ENCODE results near the gene CALCOCO1.

DNA sequence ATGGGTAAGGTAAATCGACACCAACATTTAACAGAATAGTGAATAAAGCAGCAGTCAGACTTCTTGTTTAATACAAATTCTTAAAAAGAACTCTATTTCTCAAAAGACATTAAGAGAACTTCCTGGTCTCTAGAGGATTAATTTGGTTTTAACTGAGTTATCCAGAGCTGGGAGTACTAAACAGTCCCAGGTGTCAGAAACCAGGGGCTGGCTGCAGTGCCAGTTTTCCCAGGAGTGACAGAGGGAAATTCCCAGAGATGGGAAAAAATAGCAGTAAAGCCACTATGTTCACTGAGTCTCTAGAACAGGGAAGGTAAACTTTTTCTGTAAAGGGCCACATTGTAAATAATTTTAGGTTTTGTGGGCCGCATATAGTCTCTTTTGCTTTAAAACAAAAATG lies 60.2 kb downstream of the CALCOCO1 start:
- no peak for TF ChIP-seq POLR2A (IDR thresholded peaks at IDR 0.05)
- TF ChIP-seq, protein P1, sequence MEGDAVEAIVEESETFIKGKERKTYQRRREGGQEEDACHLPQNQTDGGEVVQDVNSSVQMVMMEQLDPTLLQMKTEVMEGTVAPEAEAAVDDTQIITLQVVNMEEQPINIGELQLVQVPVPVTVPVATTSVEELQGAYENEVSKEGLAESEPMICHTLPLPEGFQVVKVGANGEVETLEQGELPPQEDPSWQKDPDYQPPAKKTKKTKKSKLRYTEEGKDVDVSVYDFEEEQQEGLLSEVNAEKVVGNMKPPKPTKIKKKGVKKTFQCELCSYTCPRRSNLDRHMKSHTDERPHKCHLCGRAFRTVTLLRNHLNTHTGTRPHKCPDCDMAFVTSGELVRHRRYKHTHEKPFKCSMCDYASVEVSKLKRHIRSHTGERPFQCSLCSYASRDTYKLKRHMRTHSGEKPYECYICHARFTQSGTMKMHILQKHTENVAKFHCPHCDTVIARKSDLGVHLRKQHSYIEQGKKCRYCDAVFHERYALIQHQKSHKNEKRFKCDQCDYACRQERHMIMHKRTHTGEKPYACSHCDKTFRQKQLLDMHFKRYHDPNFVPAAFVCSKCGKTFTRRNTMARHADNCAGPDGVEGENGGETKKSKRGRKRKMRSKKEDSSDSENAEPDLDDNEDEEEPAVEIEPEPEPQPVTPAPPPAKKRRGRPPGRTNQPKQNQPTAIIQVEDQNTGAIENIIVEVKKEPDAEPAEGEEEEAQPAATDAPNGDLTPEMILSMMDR (IDR thresholded peaks at IDR 0.05), result no peak
- no peak for TF ChIP-seq POLR2AphosphoS5 (IDR thresholded peaks at IDR 0.05)

All from breast epithelium (tissue), 3 donors.